Activated naive CD8-positive, alpha-beta T cell treated with anti-CD3 and anti-CD28 coated beads, Interleukin-2, amount 50 U/mL, for 24 hours (primary cell): Measurements from ENCODE around the gene THOC6.

Experiments used
- ATAC-seq: fragments of 150-1000 bp; cut with Tn5 transposase; one replicate; pipeline ENCODE4 v1.10.0; 2021
- DNase-seq: peaks from one replicate; pipeline ENCODE4 v3.0.0; 2021
- H3K27ac Mint-ChIP-seq: one replicate; pipeline ENCODE4 v1.8.0; 2021; ENCODE audit warnings: mild to moderate bottlenecking, mixed read lengths
- H3K27me3 Mint-ChIP-seq: one replicate; pipeline ENCODE4 v1.8.0; 2021; ENCODE audit warnings: mixed read lengths
- H3K36me3 Mint-ChIP-seq: one replicate; pipeline ENCODE4 v1.8.0; 2021; ENCODE audit warnings: low read depth, mixed read lengths
- H3K4me1 Mint-ChIP-seq: one replicate; pipeline ENCODE4 v1.8.0; 2021; ENCODE audit warnings: mixed read lengths
- H3K4me3 Mint-ChIP-seq: one replicate; pipeline ENCODE4 v1.8.0; 2021; ENCODE audit warnings: mild to moderate bottlenecking, moderate library complexity, mixed read lengths
- H3K9me3 Mint-ChIP-seq: one replicate; pipeline ENCODE4 v1.8.0; 2021; ENCODE audit warnings: mixed read lengths

Gene THOC6

GRCh38 chr16:2985893-2986355, 37.9 kb upstream of the THOC6 start:
- Mint-ChIP-seq H3K4me3 (no peak overlapping the region), H3K27ac (no peak overlapping the region), H3K27me3 (no peaks in the 10 kb centered on the region), H3K4me1 (peaks cover 14% of the 10 kb centered on the region), H3K9me3 (no peaks in the 10 kb centered on the region), H3K36me3 (no peaks in the 10 kb centered on the region)
- ATAC-seq (no peak), DNase-seq (no peak)

GRCh38 chr16:2986623-2987188, 37.1 kb upstream of the THOC6 start:
- peaks cover 8% of the 10 kb centered on the region for H3K4me1 Mint-ChIP-seq
- no peak overlapping the region for H3K27ac Mint-ChIP-seq
- no peak for DNase-seq
- H3K9me3 Mint-ChIP-seq = no peaks in the 10 kb centered on the region
- H3K27me3 Mint-ChIP-seq = no peaks in the 10 kb centered on the region
- no peak for ATAC-seq
- H3K4me3 Mint-ChIP-seq = no peak overlapping the region
- H3K36me3 Mint-ChIP-seq = no peaks in the 10 kb centered on the region

DNA sequence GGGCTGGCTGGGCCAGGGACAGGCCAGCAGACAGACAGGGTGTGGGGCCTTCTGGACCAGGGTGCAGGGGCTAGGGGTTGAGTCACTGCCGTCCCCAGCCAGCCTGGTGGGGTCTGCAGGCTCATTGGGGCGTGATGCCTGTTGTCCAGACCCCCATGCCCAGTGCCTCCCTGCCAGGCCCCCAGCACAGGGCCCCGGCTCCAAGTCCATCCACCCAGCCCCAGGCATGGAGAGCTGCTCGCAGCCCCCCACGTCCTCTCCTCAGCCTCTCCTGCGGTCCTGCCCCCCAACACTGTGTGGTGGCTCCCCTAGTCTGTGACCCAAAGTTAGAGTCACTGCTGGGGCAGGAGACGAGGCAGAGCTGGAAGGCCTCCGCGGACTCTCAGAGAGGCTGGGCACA, 36.5 kb upstream of the THOC6 start:
- no peaks in the 10 kb centered on the region for H3K27me3 Mint-ChIP-seq
- H3K36me3 Mint-ChIP-seq = no peaks in the 10 kb centered on the region
- H3K4me1 Mint-ChIP-seq = peaks cover 6% of the 10 kb centered on the region
- no peak for ATAC-seq
- H3K4me3 Mint-ChIP-seq = no peak overlapping the region
- no peak for DNase-seq
- no peak overlapping the region for H3K27ac Mint-ChIP-seq
- H3K9me3 Mint-ChIP-seq = no peaks in the 10 kb centered on the region

- H3K27ac Mint-ChIP-seq = no peak overlapping the region
- H3K27me3 Mint-ChIP-seq = no peaks in the 10 kb centered on the region
- ATAC-seq (no peak), DNase-seq (no peak)
- peaks cover 5% of the 10 kb centered on the region for H3K4me1 Mint-ChIP-seq
- H3K9me3 Mint-ChIP-seq = no peaks in the 10 kb centered on the region
- no peaks in the 10 kb centered on the region for H3K36me3 Mint-ChIP-seq
- H3K4me3 Mint-ChIP-seq = no peak overlapping the region
Measured at GRCh38 chr16:2987833-2988232, 36.0 kb upstream of the THOC6 start.

- no peaks in the 10 kb centered on the region for H3K27me3 Mint-ChIP-seq
- no peak overlapping the region for H3K4me3 Mint-ChIP-seq
- no peak overlapping the region for H3K27ac Mint-ChIP-seq
- H3K4me1 Mint-ChIP-seq = peaks cover 3% of the 10 kb centered on the region
- no peaks in the 10 kb centered on the region for H3K9me3 Mint-ChIP-seq
- DNase-seq = no peak
- H3K36me3 Mint-ChIP-seq = no peaks in the 10 kb centered on the region
- no peak for ATAC-seq
Measured at GRCh38 chr16:2988590-2989099, 35.2 kb upstream of the THOC6 start.

DNA sequence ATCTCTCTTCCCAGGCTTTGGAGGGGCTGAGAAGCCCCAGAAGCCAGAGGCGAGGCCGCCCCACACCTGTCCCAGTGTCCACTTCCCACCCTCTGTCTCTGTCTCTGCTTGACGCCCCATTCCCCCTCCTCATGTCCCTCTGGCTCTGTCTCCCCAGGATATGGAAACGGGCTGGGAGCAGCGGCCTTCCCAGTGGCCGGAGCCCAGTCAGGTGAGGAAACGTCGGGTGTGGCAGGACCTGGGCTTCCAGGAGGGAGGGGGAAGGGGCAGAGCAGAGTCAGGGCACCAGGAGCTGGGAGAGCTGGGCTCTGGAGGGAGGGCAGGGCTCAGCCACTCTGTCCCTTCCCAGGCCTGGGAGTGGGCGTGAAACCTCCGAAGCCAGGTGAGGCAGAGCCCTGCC, 32.9 kb upstream of the THOC6 start:
- H3K27me3 Mint-ChIP-seq = no peaks in the 10 kb centered on the region
- no peaks in the 10 kb centered on the region for H3K9me3 Mint-ChIP-seq
- H3K4me3 Mint-ChIP-seq = no peak overlapping the region
- no peak overlapping the region for H3K27ac Mint-ChIP-seq
- DNase-seq = no peak
- no peak for ATAC-seq
- no peaks in the 10 kb centered on the region for H3K4me1 Mint-ChIP-seq
- H3K36me3 Mint-ChIP-seq = no peaks in the 10 kb centered on the region

GRCh38 chr16:2991566-2992261, 32.1 kb upstream of the THOC6 start:
- Mint-ChIP-seq H3K9me3 (no peaks in the 10 kb centered on the region), H3K36me3 (no peaks in the 10 kb centered on the region), H3K27me3 (no peaks in the 10 kb centered on the region), H3K4me3 (no peak overlapping the region), H3K27ac (no peak overlapping the region), H3K4me1 (no peaks in the 10 kb centered on the region)
- DNase-seq (no peak), ATAC-seq (no peak)

GRCh38 chr16:2992383-2993081, 31.3 kb upstream of the THOC6 start:
- Mint-ChIP-seq H3K27me3 (no peaks in the 10 kb centered on the region), H3K36me3 (no peaks in the 10 kb centered on the region), H3K4me3 (no peak overlapping the region), H3K9me3 (no peaks in the 10 kb centered on the region), H3K4me1 (no peaks in the 10 kb centered on the region), H3K27ac (no peak overlapping the region)
- DNase-seq = no peak
- ATAC-seq = no peak

DNA sequence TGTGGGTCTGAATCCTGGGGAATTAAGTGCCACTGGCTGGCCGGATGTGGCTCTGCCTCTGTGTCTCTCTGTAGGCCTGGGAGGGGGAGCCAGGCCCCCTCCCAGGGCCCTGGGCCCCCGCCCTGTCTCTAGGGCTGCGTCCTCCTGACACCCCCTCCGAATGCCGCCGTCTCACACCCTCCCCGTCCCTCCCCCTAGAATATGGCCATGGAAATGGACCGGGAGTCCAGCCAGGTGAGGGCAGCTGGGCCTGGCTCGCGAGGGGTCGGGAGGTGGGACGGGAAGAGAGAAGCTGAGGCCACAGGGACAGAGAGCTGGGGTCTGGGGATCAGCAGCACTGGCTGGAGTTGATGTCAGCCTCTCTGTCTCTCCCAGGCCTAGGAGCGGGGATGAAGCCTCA, 27.5 kb upstream of the THOC6 start:
- no peaks in the 10 kb centered on the region for H3K36me3 Mint-ChIP-seq
- DNase-seq (no peak), ATAC-seq (no peak)
- no peaks in the 10 kb centered on the region for H3K9me3 Mint-ChIP-seq
- peaks cover 4% of the 10 kb centered on the region for H3K27me3 Mint-ChIP-seq
- no peaks in the 10 kb centered on the region for H3K4me1 Mint-ChIP-seq
- no peak overlapping the region for H3K4me3 Mint-ChIP-seq
- no peak overlapping the region for H3K27ac Mint-ChIP-seq

- no peak overlapping the region for H3K27ac Mint-ChIP-seq
- H3K27me3 Mint-ChIP-seq = peaks cover 7% of the 10 kb centered on the region
- no peaks in the 10 kb centered on the region for H3K36me3 Mint-ChIP-seq
- DNase-seq (no peak), ATAC-seq (no peak)
- H3K9me3 Mint-ChIP-seq = no peaks in the 10 kb centered on the region
- no peak overlapping the region for H3K4me3 Mint-ChIP-seq
- peaks cover 5% of the 10 kb centered on the region for H3K4me1 Mint-ChIP-seq
Measured at GRCh38 chr16:2999929-3000328, 23.9 kb upstream of the THOC6 start.

DNA sequence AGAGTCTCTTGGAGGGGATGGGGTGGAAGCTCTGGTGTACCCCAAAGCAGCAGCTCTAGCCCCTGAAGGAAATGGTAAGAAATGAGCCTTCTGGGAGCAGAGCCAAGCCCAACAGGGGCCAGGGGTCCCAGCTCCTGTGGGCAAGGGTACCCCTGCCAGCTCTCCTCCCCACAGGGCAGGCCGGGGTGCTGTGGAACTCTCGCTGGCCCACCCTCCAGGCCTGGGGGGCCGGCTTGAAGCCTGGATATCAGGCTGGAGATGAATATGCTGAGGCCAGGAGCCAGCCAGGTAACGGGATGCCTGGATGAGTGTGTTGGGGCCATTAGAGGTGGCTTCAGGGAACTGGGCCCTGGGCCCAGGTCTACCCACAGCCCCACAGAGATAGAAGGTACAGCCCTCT, 23.3 kb upstream of the THOC6 start:
- Mint-ChIP-seq H3K4me1 (peaks cover 6% of the 10 kb centered on the region), H3K4me3 (no peak overlapping the region), H3K27ac (no peak overlapping the region), H3K27me3 (peaks cover 9% of the 10 kb centered on the region), H3K9me3 (no peaks in the 10 kb centered on the region), H3K36me3 (no peaks in the 10 kb centered on the region)
- no peak for DNase-seq
- ATAC-seq = no peak

DNA sequence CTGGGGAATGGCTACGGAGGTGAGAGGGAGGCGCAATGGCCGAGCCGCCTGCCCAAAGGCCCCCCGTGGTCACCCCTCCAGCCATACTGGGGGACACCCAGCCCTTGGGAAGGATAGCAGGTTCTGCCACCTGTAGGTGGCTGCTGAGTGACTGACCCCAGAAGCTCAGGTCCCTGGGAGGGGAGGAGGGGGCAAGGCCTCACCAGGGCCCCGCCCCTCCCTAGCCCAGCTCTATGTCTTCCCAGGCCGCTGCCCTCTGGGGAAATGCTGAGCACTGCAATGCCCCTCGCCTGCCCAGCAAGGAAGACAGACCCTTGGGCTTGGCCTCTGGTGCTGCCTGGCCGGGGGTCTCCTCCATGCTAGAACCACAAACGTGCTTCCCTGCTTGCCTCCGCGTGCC, 22.5 kb upstream of the THOC6 start:
- ATAC-seq (no peak), DNase-seq (no peak)
- Mint-ChIP-seq H3K4me3 (no peak overlapping the region), H3K36me3 (no peaks in the 10 kb centered on the region), H3K27ac (no peak overlapping the region), H3K27me3 (peaks cover 14% of the 10 kb centered on the region), H3K4me1 (peaks cover 6% of the 10 kb centered on the region), H3K9me3 (no peaks in the 10 kb centered on the region)

DNA sequence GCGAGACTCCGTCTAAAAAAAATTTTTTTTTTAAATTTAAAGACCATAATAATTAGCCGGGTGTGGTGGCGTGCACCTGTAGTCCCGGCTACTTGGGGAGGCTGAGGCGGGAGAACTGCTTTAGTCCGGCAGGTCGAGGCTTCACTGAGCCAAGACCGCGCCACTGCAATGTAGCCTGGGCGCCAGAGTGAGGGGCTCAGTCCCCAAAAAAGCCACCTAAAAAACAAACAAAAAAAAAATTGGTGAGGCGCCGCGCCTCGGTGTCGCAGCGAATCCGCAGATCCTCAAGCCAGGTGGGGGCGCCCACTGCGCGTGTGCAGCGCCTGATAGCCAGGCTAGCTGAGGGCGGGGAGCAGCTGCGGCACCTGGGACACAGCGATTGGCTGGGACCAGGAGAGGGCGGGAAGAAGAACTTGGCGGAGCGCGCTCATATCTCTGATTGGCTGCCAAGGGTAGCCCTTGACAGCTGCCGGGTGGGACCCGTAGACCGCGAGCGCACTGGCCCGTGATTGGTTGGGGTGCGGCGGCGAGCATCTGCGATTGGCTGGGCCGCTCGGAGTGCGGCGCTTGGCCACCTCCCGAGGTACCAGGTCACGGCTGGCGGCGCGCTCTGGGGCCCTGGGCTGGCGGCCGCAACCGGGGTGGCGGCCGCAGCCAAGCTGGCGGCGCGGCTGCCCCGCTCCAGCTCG, 20.1 kb upstream of the THOC6 start:
- DNase-seq (peak; percentile 95), ATAC-seq (peak; percentile 99)
- peak overlapping the region; percentile 80 for H3K27ac Mint-ChIP-seq
- H3K27me3 Mint-ChIP-seq = peaks cover 18% of the 10 kb centered on the region
- H3K36me3 Mint-ChIP-seq = no peaks in the 10 kb centered on the region
- H3K9me3 Mint-ChIP-seq = no peaks in the 10 kb centered on the region
- H3K4me3 Mint-ChIP-seq = peak overlapping the region; percentile 51
- H3K4me1 Mint-ChIP-seq = peaks cover 23% of the 10 kb centered on the region

DNA sequence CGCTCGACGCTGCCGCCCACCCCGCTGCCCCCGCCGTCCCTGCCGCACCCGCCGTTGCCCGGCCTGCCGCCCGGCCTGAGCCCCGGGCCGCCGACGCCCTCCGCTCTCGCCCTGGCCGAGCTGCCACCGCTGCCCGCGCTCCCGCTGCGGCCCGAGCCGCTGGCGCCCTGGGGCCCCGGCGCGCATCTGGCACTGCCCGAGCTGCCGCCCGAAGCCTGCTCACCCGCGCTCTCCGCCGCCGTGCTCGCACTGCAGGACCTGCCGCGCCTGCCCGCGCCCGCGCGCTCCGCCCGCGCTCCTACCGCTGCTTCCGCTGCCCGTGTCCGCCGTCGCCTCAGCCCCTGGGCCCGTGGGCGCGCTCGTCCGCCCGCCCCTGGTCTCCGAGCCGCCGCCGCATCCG, 19.5 kb upstream of the THOC6 start:
- ATAC-seq = no peak
- Mint-ChIP-seq H3K27ac (no peak overlapping the region), H3K9me3 (no peaks in the 10 kb centered on the region), H3K4me1 (peaks cover 26% of the 10 kb centered on the region), H3K27me3 (peaks cover 14% of the 10 kb centered on the region), H3K4me3 (no peak overlapping the region), H3K36me3 (no peaks in the 10 kb centered on the region)
- peak; percentile 16 for DNase-seq
